Psoas muscle (tissue), 8 donors: ENCODE measurements around the gene COL6A1. TPM values are rescaled to one million over a fixed set of nuclear protein-coding genes. Genes with fewer than 3 reads are reported as not detected.
"Not testable (repeated sequence)": the region's sequence is repeated elsewhere in the genome, so short reads cannot be mapped to it uniquely, and the experiment has no call there.

ENCODE experiments used
- ATAC-seq, 4 donors: fragments of 200-7000 bp; cut with Tn5 transposase; one replicate each; pipeline ENCODE4 v1.9.1; 2020; ENCODE audit warnings: moderate library complexity in 3 of 4, mild to moderate bottlenecking in 2 of 4
- DNase-seq, 2 donors: peaks; one replicate each; pipeline ENCODE4 v3.0.0-alpha.2; 2020
- H3K27ac ChIP-seq: fragments of 200-600 bp; one replicate; pipeline ENCODE4 v1.8.0; 2022
- H3K27me3 ChIP-seq, 3 donors: fragments of 200-600 bp in 1 of 3; one replicate each; pipeline versions ENCODE4 v1.6.1 to v1.8.0; 2013 to 2022; ENCODE audit warnings: low read length in 2 of 3, mild to moderate bottlenecking in 2 of 3, moderate library complexity in 1 of 3; ENCODE audit not compliant: insufficient read depth in 3 of 3
- H3K36me3 ChIP-seq, 2 donors: fragments of 200-600 bp in 1 of 2; one replicate each; pipeline versions ENCODE4 v1.6.1 to v1.8.0; 2013 to 2022; ENCODE audit warnings: low read depth in 1 of 2, mild to moderate bottlenecking in 1 of 2, moderate library complexity in 1 of 2; ENCODE audit not compliant: insufficient read depth in 1 of 2
- H3K4me1 ChIP-seq: fragments of 200-600 bp; one replicate; pipeline ENCODE4 v1.8.0; 2022
- H3K4me3 ChIP-seq: fragments of 200-600 bp; one replicate; pipeline ENCODE4 v1.8.0; 2022; ENCODE audit warnings: mild to moderate bottlenecking
- H3K9me3 ChIP-seq: fragments of 200-600 bp; one replicate; pipeline ENCODE4 v1.8.0; 2022
- CTCF ChIP-seq: fragments of 200-600 bp; IDR thresholded peaks from one replicate; pipeline ENCODE4 v1.8.0; 2022; ENCODE audit warnings: antibody characterized with exemption
- WGBS, 3 donors: extraction: QIAGEN DNeasy Blood & Tissue Kit; methylation state at CpG; one replicate each; pipeline versions ENCODE4 v1.1.6 to v1.1.7; 2013; 5-methylcytosine and 5-hydroxymethylcytosine counted together
- intact Hi-C, 2 donors: fragments of 100-400 bp; cut with DNase I; formaldehyde crosslinking; loops; one replicate each; pipeline versions ENCODE4 v1.11.0 to v1.14.2; 2022
- polyA plus RNA-seq, 3 donors: library from polyadenylated mRNA; stranded (reverse); fragments of 200-250 nt; gene quantifications; one replicate each; pipeline ENCODE4 v1.2.3, GENCODE V29; 2013
- total RNA-seq, 4 donors: library from RNA; stranded (reverse); fragmentation: NEBNext Ultra II Directional in 2 of 4; extraction: Animal tissue kit (Norgen Biotek cat#: 25700) in 2 of 4; gene quantifications; one replicate each; pipeline versions ENCODE4 v1.2.1 to v1.2.4, GENCODE V29; 2021 to 2023
- donor health status: healthy with polysubstance abuse.
- donor health status: DM: no; HTN: no; CAD: no; lungs with moderate emphysema.
- donor health status: Bipolar disorder and iron deficiency.
- donor health status: healthy.
- donor health status: DM: yes; HTN: yes; CAD: no.
- donor health status: DM: no; HTN: no; CAD: no.
- donor health status: DM: no; HTN: no; CAD: no.
- donor health status: DM: yes; HTN: yes; CAD: no.

COL6A1 gene
- total and polyA plus RNA-seq, 7 donors = 29.4 to 83.0 (median 36.1) TPM

GRCh38 chr21:46004168-46004861 lies 22.7 kb downstream of the COL6A1 start:
- intact Hi-C loops = no loop called here
- Histone ChIP-seq H3K9me3 (no peaks in the 10 kb centered on the region), H3K27ac (no peak overlapping the region), H3K4me1 (no peaks in the 10 kb centered on the region), H3K27me3 (no peaks in the 10 kb centered on the region), H3K36me3 (peaks cover 0 to 28% of the 10 kb centered on the region in 2 donors), H3K4me3 (no peak overlapping the region)
- DNase-seq = no peak
- 73 to 79% (median 74%) methylated on average over 24 of the region's 24 CpGs for WGBS, 3 donors
- TF ChIP-seq CTCF = no peak
- ATAC-seq = no peak

- H3K4me3 ChIP-seq = no peak overlapping the region
- DNase-seq (no peak), ATAC-seq (no peak)
- 74 to 79% (median 76%) methylated on average over 12 of the region's 12 CpGs for WGBS, 3 donors
- no peaks in the 10 kb centered on the region for H3K9me3 ChIP-seq
- H3K27me3 ChIP-seq = no peaks in the 10 kb centered on the region
- no peak overlapping the region for H3K27ac ChIP-seq
- TF ChIP-seq CTCF = no peak
- H3K4me1 ChIP-seq = no peaks in the 10 kb centered on the region
- intact Hi-C loops = no loop called here
- H3K36me3 ChIP-seq = peaks cover 0 to 28% of the 10 kb centered on the region in 2 donors
Measured at GRCh38 chr21:46005081-46005480, 23.5 kb downstream of the COL6A1 start.

- Histone ChIP-seq H3K36me3 (peaks cover 0 to 28% of the 10 kb centered on the region in 2 donors), H3K9me3 (no peaks in the 10 kb centered on the region), H3K27me3 (no peaks in the 10 kb centered on the region), H3K27ac (no peak overlapping the region), H3K4me1 (no peaks in the 10 kb centered on the region), H3K4me3 (no peak overlapping the region)
- 90 to 94% (median 93%) methylated on average over 17 to 20 of the region's 20 CpGs for WGBS, 3 donors
- TF ChIP-seq CTCF = no peak
- no peak for DNase-seq
- intact Hi-C loops = no loop called here
- ATAC-seq = no peak
Measured at GRCh38 chr21:46005481-46005881, 23.9 kb downstream of the COL6A1 start.

GRCh38 chr21:46005894-46006546 lies 24.4 kb downstream of the COL6A1 start:
- H3K27me3 ChIP-seq, H3K9me3 ChIP-seq, ATAC-seq, H3K4me3 ChIP-seq, H3K4me1 ChIP-seq, H3K27ac ChIP-seq, intact Hi-C loops: not testable (repeated sequence)
- H3K36me3 ChIP-seq = peaks cover 0 to 28% of the 10 kb centered on the region in 2 donors
- DNase-seq = peak in 1 of 2 donors; percentile 58
- WGBS, 3 donors = 86 to 92% (median 89%) methylated on average over 15 to 57 of the region's 64 CpGs

GRCh38 chr21:46006547-46007491 lies 25.2 kb downstream of the COL6A1 start:
- intact Hi-C loops = no loop called here
- Histone ChIP-seq H3K36me3 (peaks cover 0 to 20% of the 10 kb centered on the region in 2 donors), H3K27ac (no peak overlapping the region), H3K4me3 (no peak overlapping the region), H3K9me3 (no peaks in the 10 kb centered on the region), H3K27me3 (no peaks in the 10 kb centered on the region), H3K4me1 (no peaks in the 10 kb centered on the region)
- TF ChIP-seq CTCF = no peak
- 91 to 94% (median 91%) methylated on average over 31 to 40 of the region's 40 CpGs for WGBS, 3 donors
- ATAC-seq = no peak
- no peak for DNase-seq
